Type B pancreatic cell (in vitro differentiated cells): ENCODE measurements around the gene SMCR8. TPM values are rescaled to one million over a fixed set of nuclear protein-coding genes. Genes with fewer than 3 reads are reported as not detected.
"Not testable (repeated sequence)": the region's sequence is repeated elsewhere in the genome, so short reads cannot be mapped to it uniquely, and the experiment has no call there.

Experiments
- DNase-seq: peaks from one replicate; pipeline ENCODE4 v3.0.0; 2021; ENCODE audit warnings: mixed read lengths; ENCODE audit not compliant: unreplicated experiment; ENCODE audit errors: extremely low spot score
- H3K27ac Mint-ChIP-seq: 2 replicates; pipeline ENCODE4 v1.8.0; 2021; ENCODE audit warnings: mild to moderate bottlenecking, mixed read lengths
- H3K27me3 Mint-ChIP-seq: 2 replicates; pipeline ENCODE4 v1.8.0; 2021; ENCODE audit warnings: mixed read lengths
- H3K36me3 Mint-ChIP-seq: 2 replicates; pipeline ENCODE4 v1.8.0; 2021; ENCODE audit warnings: mixed read lengths
- H3K4me1 Mint-ChIP-seq: one replicate; pipeline ENCODE4 v1.8.0; 2021; ENCODE audit warnings: mixed read lengths; ENCODE audit not compliant: unreplicated experiment
- H3K4me3 Mint-ChIP-seq: 2 replicates; pipeline ENCODE4 v1.8.0; 2021; ENCODE audit warnings: mild to moderate bottlenecking, mixed read lengths
- H3K9me3 Mint-ChIP-seq: 2 replicates; pipeline ENCODE4 v1.8.0; 2021; ENCODE audit warnings: mixed read lengths
- CTCF ChIP-seq: fragments of 200-600 bp; sonication (generic); conservative IDR thresholded peaks from 2 replicates; pipeline ENCODE4 v1.5.0; 2021; ENCODE audit warnings: antibody characterized with exemption, mild to moderate bottlenecking
- total RNA-seq: library from RNA; stranded (reverse); gene quantifications from 2 replicates; pipeline ENCODE4 v1.2.1, GENCODE V29; 2021; ENCODE audit warnings: low replicate concordance

The SMCR8 gene
- total RNA-seq, 1 donor from 2014 or later = 20.2 TPM

DNA sequence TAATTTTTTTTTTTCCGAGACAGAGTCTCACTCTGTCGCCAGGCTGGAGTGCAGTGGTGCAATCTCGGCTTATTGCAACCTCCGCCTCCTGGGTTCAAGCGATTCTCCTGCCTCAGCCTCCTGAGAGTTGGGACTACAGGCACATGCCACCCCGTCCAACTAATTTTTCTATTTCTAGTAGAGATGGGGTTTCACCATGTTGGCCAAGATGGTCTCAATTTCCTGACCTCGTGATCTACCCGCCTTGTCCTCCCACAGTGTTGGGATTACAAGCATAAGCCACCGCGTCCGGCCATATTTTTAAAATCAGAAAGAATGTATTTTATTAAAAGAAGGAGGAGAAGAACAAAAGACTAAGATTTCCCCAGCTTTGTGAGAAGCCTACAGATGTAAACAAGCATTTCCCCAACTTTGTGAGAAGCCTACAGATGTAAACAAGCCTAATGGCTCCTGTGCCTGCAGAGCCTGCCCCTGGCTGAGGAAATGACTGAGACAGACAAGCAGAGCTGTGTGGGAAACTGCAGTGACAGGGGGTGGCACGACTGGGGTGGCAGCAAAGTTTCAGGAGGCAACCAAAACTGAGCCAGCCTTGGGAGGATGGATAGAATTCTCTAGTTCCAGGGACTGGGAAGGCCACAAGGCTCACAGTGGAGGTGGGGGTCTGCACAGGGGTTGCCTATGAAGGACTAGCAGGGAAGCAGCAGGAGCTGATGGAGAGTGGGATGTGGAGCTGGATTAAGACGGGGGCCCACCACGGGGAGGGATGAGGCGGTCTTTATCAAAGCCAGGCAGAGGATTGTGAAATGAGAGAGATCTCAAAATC is 23.2 kb upstream of the SMCR8 start:
- DNase-seq = no peak
- TF ChIP-seq CTCF = no peak
- H3K27ac Mint-ChIP-seq = no peak overlapping the region
- H3K27me3 Mint-ChIP-seq = no peaks in the 10 kb centered on the region
- no peaks in the 10 kb centered on the region for H3K9me3 Mint-ChIP-seq
- H3K36me3 Mint-ChIP-seq = peaks cover 18% of the 10 kb centered on the region
- no peak overlapping the region for H3K4me3 Mint-ChIP-seq
- H3K4me1 Mint-ChIP-seq = no peaks in the 10 kb centered on the region

DNA sequence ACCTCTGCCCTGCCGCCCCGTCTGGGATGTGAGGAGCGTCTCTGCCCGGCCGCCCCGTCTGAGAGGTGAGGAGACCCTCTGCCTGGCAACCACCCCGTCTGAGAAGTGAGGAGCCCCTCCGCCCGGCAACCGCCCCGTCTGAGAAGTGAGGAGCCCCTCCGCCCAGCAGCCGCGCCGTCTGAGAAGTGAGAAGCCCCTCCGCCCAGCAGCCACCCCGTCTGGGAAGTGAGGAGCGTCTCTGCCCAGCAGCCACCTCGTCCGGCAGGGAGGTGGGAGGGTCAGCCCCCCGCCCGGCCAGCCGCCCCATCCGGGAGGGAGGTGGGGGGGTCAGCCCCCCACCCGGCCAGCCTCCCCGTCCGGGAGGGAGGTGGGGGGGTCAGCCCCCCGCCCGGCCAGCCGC is 17.0 kb upstream of the SMCR8 start:
- not testable (repeated sequence) for H3K4me1 Mint-ChIP-seq, DNase-seq, H3K4me3 Mint-ChIP-seq, H3K27me3 Mint-ChIP-seq, H3K9me3 Mint-ChIP-seq, H3K27ac Mint-ChIP-seq
- peaks cover 26% of the 10 kb centered on the region for H3K36me3 Mint-ChIP-seq

DNA sequence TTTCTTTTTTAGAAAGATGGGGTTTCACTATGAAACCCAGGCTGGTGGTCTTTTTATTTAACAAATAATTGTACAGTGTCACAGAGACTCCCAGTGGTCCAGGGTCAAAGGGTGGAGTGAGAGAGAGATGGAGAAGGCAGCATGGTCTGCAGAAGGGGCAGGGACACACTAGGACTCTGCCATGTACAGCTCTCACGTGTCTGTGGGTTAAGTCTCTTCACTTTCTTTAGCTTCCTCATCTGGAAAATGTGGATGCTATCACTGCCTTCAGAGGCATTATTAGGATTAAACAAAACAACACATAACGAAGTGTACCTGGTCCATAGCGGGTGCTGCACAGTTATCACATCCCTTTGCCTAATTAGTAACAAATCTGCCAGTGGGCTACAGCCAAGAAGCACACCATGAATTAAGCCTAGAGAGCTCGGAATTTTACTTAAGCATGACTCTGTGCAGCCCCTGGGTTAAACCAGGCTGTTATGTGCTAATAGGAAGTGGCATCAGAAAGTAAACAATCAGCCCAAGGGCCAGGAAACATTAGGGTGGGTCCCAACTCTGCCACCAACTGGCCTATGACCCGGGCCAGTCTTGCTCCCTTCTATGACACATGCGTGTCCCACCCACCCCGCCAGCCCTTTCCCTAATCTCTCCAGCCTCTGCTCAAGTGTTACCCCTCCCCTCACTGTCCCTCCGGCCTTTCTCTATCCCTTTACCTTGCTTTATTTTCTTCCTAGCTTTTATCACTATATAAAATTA is 14.2 kb upstream of the SMCR8 start:
- no peak for DNase-seq
- H3K36me3 Mint-ChIP-seq = peaks cover 29% of the 10 kb centered on the region
- H3K4me3 Mint-ChIP-seq = no peak overlapping the region
- H3K9me3 Mint-ChIP-seq = no peaks in the 10 kb centered on the region
- no peak for TF ChIP-seq CTCF
- no peaks in the 10 kb centered on the region for H3K4me1 Mint-ChIP-seq
- no peak overlapping the region for H3K27ac Mint-ChIP-seq
- no peaks in the 10 kb centered on the region for H3K27me3 Mint-ChIP-seq

DNA sequence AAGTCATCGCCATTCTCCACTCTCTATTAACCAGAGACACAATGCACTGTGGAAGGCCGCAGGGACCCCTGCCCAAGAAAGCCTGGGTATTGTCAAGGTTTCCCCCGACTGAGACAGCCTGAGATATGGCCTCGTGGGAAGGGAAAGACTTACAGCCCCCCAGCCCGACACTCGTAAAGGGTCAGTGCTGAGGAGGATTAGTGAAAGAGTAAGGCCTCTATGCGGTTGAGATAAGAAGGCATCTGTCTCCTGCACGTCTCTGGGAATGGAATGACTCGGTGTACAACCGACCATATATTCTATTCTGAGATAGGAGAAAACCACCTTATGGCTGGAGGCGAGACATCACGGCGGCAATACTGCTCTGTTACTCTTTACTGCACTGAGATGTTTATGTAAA is 11.9 kb upstream of the SMCR8 start:
- H3K27ac Mint-ChIP-seq, DNase-seq, H3K4me1 Mint-ChIP-seq, H3K27me3 Mint-ChIP-seq, H3K4me3 Mint-ChIP-seq, H3K9me3 Mint-ChIP-seq: not testable (repeated sequence)
- H3K36me3 Mint-ChIP-seq = peaks cover 28% of the 10 kb centered on the region

DNA sequence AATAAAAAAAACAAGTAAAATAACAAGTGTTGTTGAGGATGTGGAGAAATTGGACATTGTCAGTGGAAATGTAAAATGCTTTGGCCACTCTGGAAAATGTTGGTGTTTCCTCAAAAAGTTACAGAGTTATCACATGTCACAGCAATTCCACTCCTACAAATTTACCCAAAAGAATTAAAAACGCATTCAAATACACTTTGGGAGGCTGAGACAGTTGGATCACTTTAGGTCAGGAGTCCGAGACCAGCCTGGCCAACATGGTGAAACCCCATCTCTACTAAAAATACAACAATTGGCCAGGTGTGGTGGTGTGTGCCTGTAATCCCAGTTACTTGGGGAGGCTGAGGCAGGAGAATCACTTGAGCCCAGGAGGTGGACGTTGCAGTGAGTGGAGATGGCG is 5.9 kb upstream of the SMCR8 start:
- no peak overlapping the region for H3K27ac Mint-ChIP-seq
- H3K4me3 Mint-ChIP-seq = no peak overlapping the region

DNA sequence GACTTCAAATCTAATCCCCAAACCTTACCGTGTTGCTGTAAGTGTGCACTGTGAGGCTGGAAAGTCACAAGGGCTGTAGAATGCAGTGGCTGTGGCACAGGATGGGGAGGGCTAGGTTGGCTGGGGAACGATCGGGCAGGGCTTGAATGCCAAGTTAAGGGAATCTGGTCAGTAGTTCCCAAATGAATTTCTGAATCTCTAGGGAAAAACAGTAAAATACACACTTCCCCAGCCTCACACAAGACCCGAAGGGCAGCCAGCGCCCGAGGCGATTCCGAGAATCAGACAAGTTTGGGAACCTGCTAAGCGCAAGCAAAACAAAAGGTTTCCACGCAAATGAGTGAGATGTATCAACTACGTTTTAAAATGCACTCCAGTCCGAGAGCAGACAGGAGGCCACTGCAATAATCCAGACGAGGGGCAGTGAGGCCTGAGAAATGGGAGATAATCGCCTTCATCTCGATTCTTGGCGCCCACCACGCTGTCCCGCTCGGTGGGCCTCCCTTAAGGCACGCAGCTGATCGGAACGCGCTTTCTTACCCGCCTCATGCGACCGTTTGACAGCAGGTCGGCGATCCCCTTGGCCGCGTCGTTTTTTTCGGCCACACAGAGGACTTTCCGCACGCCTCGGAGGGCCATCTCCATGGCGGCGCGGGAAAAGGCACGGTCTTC is 898 bp upstream of the SMCR8 start:
- Mint-ChIP-seq H3K27me3 (no peaks in the 10 kb centered on the region), H3K4me1 (peaks cover 34% of the 10 kb centered on the region), H3K4me3 (peak overlapping the region; percentile 99), H3K36me3 (peaks cover 31% of the 10 kb centered on the region), H3K9me3 (no peaks in the 10 kb centered on the region), H3K27ac (peak overlapping the region; percentile 99)
- no peak for TF ChIP-seq CTCF
- no peak for DNase-seq

More for the DNA sequence above, 5.9 kb upstream of the SMCR8 start:
- DNase-seq = no peak
- no peaks in the 10 kb centered on the region for H3K27me3 Mint-ChIP-seq
- H3K9me3 Mint-ChIP-seq = no peaks in the 10 kb centered on the region
- TF ChIP-seq CTCF = no peak
- peaks cover 11% of the 10 kb centered on the region for H3K4me1 Mint-ChIP-seq
- peaks cover 24% of the 10 kb centered on the region for H3K36me3 Mint-ChIP-seq
